ENCODE measurements around the gene APOF.

APOF gene

GRCh38 chr12:56315622-56316473 lies 46.8 kb downstream of the APOF start, which contains the start of gene CNPY2:
Gene CNPY2 (minus strand): TSS chr12:56315988. CDS start chr12:56315217, 771 bp downstream.
- Histone ChIP-seq H3K4me3 (ENCODE audit: insufficient read depth in 1 of 2, low read depth in 1 of 2, low read length in 2 of 2) (peak within 1 kb of the TSS; percentile 91 to 100), H4K8ac (ENCODE audit: low read length) (peak within 1 kb of the TSS; percentile 93), H3K4me1 (ENCODE audit: control insufficient read depth, insufficient read depth, low read depth, low read length) (peaks cover 6% of the 10 kb centered on the region), H3K14ac (ENCODE audit: low read length in 2 of 2) (peak within 1 kb of the TSS in 1 of 2 experiments; percentile 95), H3K27me3 (ENCODE audit: control insufficient read depth in 1 of 2, insufficient read depth in 1 of 2, low read length in 2 of 2) (no peaks in the 10 kb centered on the region), H3K27ac (ENCODE audit: low read length, poor library complexity, severe bottlenecking) (peak within 1 kb of the TSS; percentile 91), H3K79me1 (replicated peaks; ENCODE audit: low read length, poor library complexity, severe bottlenecking) (peaks cover 11% of the 10 kb centered on the region), H2BK5ac (ENCODE audit: low read depth, low read length, poor library complexity, severe bottlenecking) (peak within 1 kb of the TSS; percentile 48), H3K9me3 (ENCODE audit: control insufficient read depth, low read length) (no peaks in the 10 kb centered on the region), H2BK120ac (ENCODE audit: low read depth, low read length) (peak within 1 kb of the TSS; percentile 62), H3K4ac (ENCODE audit: low read depth in 1 of 2, low read length in 2 of 2) (peak within 1 kb of the TSS; percentile 86 to 90), H3K36me3 (ENCODE audit: control insufficient read depth in 1 of 2, insufficient read depth in 2 of 2, low read depth in 1 of 2, low read length in 2 of 2) (peaks cover 31 to 34% of the 10 kb centered on the region in 2 experiments), H2BK12ac (ENCODE audit: low read length in 2 of 2) (peak within 1 kb of the TSS; percentile 66 to 86), H3K9ac (ENCODE audit: low read length) (peak within 1 kb of the TSS; percentile 96), H2AFZ (ENCODE audit: low read depth, low read length) (peak within 1 kb of the TSS; percentile 96), H3K18ac (ENCODE audit: low read depth in 1 of 2, low read length in 2 of 2) (peak within 1 kb of the TSS; percentile 96 to 99), H2AK5ac (ENCODE audit: low read length, severe bottlenecking) (peak within 1 kb of the TSS; percentile 86), H3K4me2 (ENCODE audit: low read length, poor library complexity, severe bottlenecking) (peak within 1 kb of the TSS; percentile 88), H2BK15ac (ENCODE audit: low read depth, poor library complexity, severe bottlenecking) (peak within 1 kb of the TSS; percentile 13), H3K23ac (ENCODE audit: low read length in 2 of 2) (peak within 1 kb of the TSS; percentile 22 to 92), H4K91ac (ENCODE audit: low read length) (peak within 1 kb of the TSS; percentile 95)
- WGBS = under 1% methylated on average over 62 of the region's 62 CpGs
- DNase-seq = peak; percentile 98

- H2AK5ac ChIP-seq (ENCODE audit: low read length, severe bottlenecking) = peak overlapping the region; percentile 86
- 6% methylated on average over 11 of the region's 11 CpGs for WGBS
- H2BK15ac ChIP-seq (ENCODE audit: low read depth, poor library complexity, severe bottlenecking) = peak overlapping the region; percentile 13
- DNase-seq = no peak
- peak overlapping the region; percentile 66 to 86 for H2BK12ac ChIP-seq (ENCODE audit: low read length in 2 of 2)
- H3K4ac ChIP-seq (ENCODE audit: low read depth in 1 of 2, low read length in 2 of 2) = peak overlapping the region; percentile 46 to 90
- no peaks in the 10 kb centered on the region for H3K27me3 ChIP-seq (ENCODE audit: control insufficient read depth in 1 of 2, insufficient read depth in 1 of 2, low read length in 2 of 2)
- H4K91ac ChIP-seq (ENCODE audit: low read length) = peak overlapping the region; percentile 95
- peak overlapping the region; percentile 85 for H4K8ac ChIP-seq (ENCODE audit: low read length)
- H3K79me1 ChIP-seq (replicated peaks; ENCODE audit: low read length, poor library complexity, severe bottlenecking) = peaks cover 11% of the 10 kb centered on the region
- peaks cover 33 to 40% of the 10 kb centered on the region in 2 experiments for H3K36me3 ChIP-seq (ENCODE audit: control insufficient read depth in 1 of 2, insufficient read depth in 2 of 2, low read depth in 1 of 2, low read length in 2 of 2)
- peak overlapping the region; percentile 56 to 91 for H3K18ac ChIP-seq (ENCODE audit: low read depth in 1 of 2, low read length in 2 of 2)
- H3K27ac ChIP-seq (ENCODE audit: low read length, poor library complexity, severe bottlenecking) = peak overlapping the region; percentile 91
- peaks cover 6% of the 10 kb centered on the region for H3K4me1 ChIP-seq (ENCODE audit: control insufficient read depth, insufficient read depth, low read depth, low read length)
- H2BK5ac ChIP-seq (ENCODE audit: low read depth, low read length, poor library complexity, severe bottlenecking) = peak overlapping the region; percentile 48
- H3K23ac ChIP-seq (ENCODE audit: low read length in 2 of 2) = peak overlapping the region; percentile 6 to 22
- peak overlapping the region; percentile 62 for H2BK120ac ChIP-seq (ENCODE audit: low read depth, low read length)
- peak overlapping the region; percentile 60 for H2AFZ ChIP-seq (ENCODE audit: low read depth, low read length)
- H3K9ac ChIP-seq (ENCODE audit: low read length) = peak overlapping the region; percentile 96
- no peaks in the 10 kb centered on the region for H3K9me3 ChIP-seq (ENCODE audit: control insufficient read depth, low read length)
- peak overlapping the region; percentile 88 for H3K4me2 ChIP-seq (ENCODE audit: low read length, poor library complexity, severe bottlenecking)
- H3K14ac ChIP-seq (ENCODE audit: low read length in 2 of 2) = peak overlapping the region in 1 of 2 experiments; percentile 91
- H3K4me3 ChIP-seq (ENCODE audit: insufficient read depth in 1 of 2, low read depth in 1 of 2, low read length in 2 of 2) = peak overlapping the region; percentile 91 to 100
These were observed 47.4 kb downstream of the APOF start for GRCh38 chr12:56315249-56315621.

GRCh38 chr12:56311003-56311402 lies 51.7 kb downstream of the APOF start:
- Histone ChIP-seq H2BK5ac (ENCODE audit: low read depth, low read length, poor library complexity, severe bottlenecking) (no peak overlapping the region), H4K8ac (ENCODE audit: low read length) (no peak overlapping the region), H2BK12ac (ENCODE audit: low read length in 2 of 2) (no peak overlapping the region), H3K23ac (ENCODE audit: low read length in 2 of 2) (no peak overlapping the region), H2AK5ac (ENCODE audit: low read length, severe bottlenecking) (no peak overlapping the region), H3K27ac (ENCODE audit: low read length, poor library complexity, severe bottlenecking) (no peak overlapping the region), H3K9ac (ENCODE audit: low read length) (no peak overlapping the region), H2BK120ac (ENCODE audit: low read depth, low read length) (no peak overlapping the region), H3K36me3 (ENCODE audit: control insufficient read depth in 1 of 2, insufficient read depth in 2 of 2, low read depth in 1 of 2, low read length in 2 of 2) (peaks cover 34 to 59% of the 10 kb centered on the region in 2 experiments), H3K9me3 (ENCODE audit: control insufficient read depth, low read length) (no peaks in the 10 kb centered on the region), H4K91ac (ENCODE audit: low read length) (no peak overlapping the region), H2BK15ac (ENCODE audit: low read depth, poor library complexity, severe bottlenecking) (no peak overlapping the region), H3K4ac (ENCODE audit: low read depth in 1 of 2, low read length in 2 of 2) (no peak overlapping the region), H3K4me1 (ENCODE audit: control insufficient read depth, insufficient read depth, low read depth, low read length) (peaks cover 8% of the 10 kb centered on the region), H3K18ac (ENCODE audit: low read depth in 1 of 2, low read length in 2 of 2) (no peak overlapping the region), H3K79me1 (replicated peaks; ENCODE audit: low read length, poor library complexity, severe bottlenecking) (peaks cover 15% of the 10 kb centered on the region), H3K4me3 (ENCODE audit: insufficient read depth in 1 of 2, low read depth in 1 of 2, low read length in 2 of 2) (no peak overlapping the region), H3K14ac (ENCODE audit: low read length in 2 of 2) (no peak overlapping the region), H3K4me2 (ENCODE audit: low read length, poor library complexity, severe bottlenecking) (no peak overlapping the region), H2AFZ (ENCODE audit: low read depth, low read length) (no peak overlapping the region), H3K27me3 (ENCODE audit: control insufficient read depth in 1 of 2, insufficient read depth in 1 of 2, low read length in 2 of 2) (no peaks in the 10 kb centered on the region)
- 95% methylated on average over 12 of the region's 12 CpGs for WGBS
- DNase-seq = no peak

Data from mesenchymal stem cell (in vitro differentiated cells and primary cell).